RWPE1 (cell line): Measurements from ENCODE around the gene SMURF2.

Experiments used
- CTCF ChIA-PET: fragments of 350-600 bp; sonication (Branson Sonifier 250); formaldehyde crosslinking; extraction: SDS; loops from one replicate; lab custom pipeline; 2021; lab: Yijun Ruan, JAX
- POLR2A ChIA-PET: fragments of 400-600 bp; formaldehyde crosslinking; extraction: SDS; loops from one replicate; lab custom pipeline; 2020; ENCODE audit warnings: antibody characterized with exemption; ENCODE audit not compliant: low non-redundant PET; lab: Yijun Ruan, JAX
- DNase-seq: peaks from one replicate; pipeline ENCODE4 v3.0.0; 2012; ENCODE audit warnings: low spot score
- H3K27ac ChIP-seq: fragments of 450-650 bp; 2 replicates; pipeline ENCODE4 v1.5.1; 2017
- CTCF ChIP-seq: fragments of 450-650 bp; conservative IDR thresholded peaks from 2 replicates; pipeline ENCODE4 v1.5.1; 2017; ENCODE audit warnings: low read depth, mild to moderate bottlenecking

Gene SMURF2

GRCh38 chr17:64504769-64505339 lies 157.3 kb downstream of the SMURF2 start:
- TF ChIP-seq CTCF = no peak
- POLR2A ChIA-PET = interaction anchor here (1.0 to 1.2 kb wide), 2 partner anchors 9 to 84 kb away, joined by 3 to 4 read pairs; no protein-coding TSS in a partner anchor
- CTCF ChIA-PET = interaction anchor here (0.6 kb wide), 2 partner anchors 12 to 75 kb away, joined by 3 to 4 read pairs; no protein-coding TSS in a partner anchor
- no peak for DNase-seq
- peak overlapping the region; percentile 98 for H3K27ac ChIP-seq

GRCh38 chr17:64503821-64504768 lies 158.0 kb downstream of the SMURF2 start:
- H3K27ac ChIP-seq = no peak overlapping the region
- TF ChIP-seq CTCF = no peak
- DNase-seq = no peak
- ChIA-PET CTCF (interaction anchor here (0.6 kb wide), 1 partner anchor 12 kb away, joined by 4 read pairs; no protein-coding TSS in a partner anchor), POLR2A (interaction anchor here (1.2 kb wide), 1 partner anchor 8 kb away, joined by 4 read pairs; no protein-coding TSS in a partner anchor)

- TF ChIP-seq CTCF = no peak
- POLR2A ChIA-PET = no interaction called here
- CTCF ChIA-PET = no interaction called here
- no peak overlapping the region for H3K27ac ChIP-seq
- no peak for DNase-seq
Measured at GRCh38 chr17:64503341-64503740, 158.8 kb downstream of the SMURF2 start.

GRCh38 chr17:64502809-64503208 lies 159.3 kb downstream of the SMURF2 start:
- ChIA-PET CTCF (no interaction called here), POLR2A (no interaction called here)
- no peak for TF ChIP-seq CTCF
- no peak for DNase-seq
- H3K27ac ChIP-seq = no peak overlapping the region

GRCh38 chr17:64502021-64502420 lies 160.1 kb downstream of the SMURF2 start:
- no peak overlapping the region; the same call in 1 of the 2 replicates for H3K27ac ChIP-seq
- DNase-seq = no peak
- no peak for TF ChIP-seq CTCF
- POLR2A ChIA-PET = no interaction called here
- CTCF ChIA-PET = interaction anchor here (0.6 kb wide), 1 partner anchor 174 kb away, joined by 3 read pairs; no protein-coding TSS in a partner anchor

GRCh38 chr17:64500862-64501765 lies 161.0 kb downstream of the SMURF2 start:
- POLR2A ChIA-PET = no interaction called here
- peak overlapping the region; percentile 60 for H3K27ac ChIP-seq

More at GRCh38 chr17:64500862-64501765, 161.0 kb downstream of the SMURF2 start:
- CTCF ChIA-PET = interaction anchor here (0.7 kb wide), 1 partner anchor 22 kb away, joined by 3 read pairs; no protein-coding TSS in a partner anchor
- no peak for DNase-seq
- TF ChIP-seq CTCF = no peak
